HG02840 (cell line): ENCODE data around the gene PRDM12.

ENCODE experiments used
- ATAC-seq: cut with Tn5 transposase; IDR thresholded peaks from one replicate; pipeline ENCODE4 v1.9.1; 2021; ENCODE audit warnings: mild to moderate bottlenecking, moderate library complexity, moderate number of reproducible peaks; ENCODE audit not compliant: unreplicated experiment, low FRiP score

Gene PRDM12

DNA sequence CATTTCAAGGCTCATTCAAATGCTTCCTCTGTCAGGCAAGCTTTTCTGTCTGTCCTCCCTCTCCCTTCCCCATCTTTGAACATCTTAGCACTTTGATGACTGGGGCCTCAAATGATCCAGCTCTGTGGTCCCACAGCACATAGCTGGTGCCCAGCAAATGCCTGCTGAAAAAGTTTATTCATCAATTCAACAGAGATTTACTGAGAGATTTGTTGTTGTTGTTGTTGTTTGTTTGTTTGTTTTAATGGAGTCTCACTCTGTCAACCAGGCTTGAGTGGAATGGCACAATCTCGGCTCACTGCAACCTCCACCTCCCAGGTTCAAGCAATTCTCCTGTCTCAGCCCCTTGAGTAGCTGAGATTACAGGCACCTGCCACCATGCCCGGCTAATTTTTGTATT lies 23.2 kb downstream of the PRDM12 start:
- no peak for ATAC-seq

GRCh38 chr9:130688072-130688471 lies 23.7 kb downstream of the PRDM12 start:
- ATAC-seq: no peak

DNA sequence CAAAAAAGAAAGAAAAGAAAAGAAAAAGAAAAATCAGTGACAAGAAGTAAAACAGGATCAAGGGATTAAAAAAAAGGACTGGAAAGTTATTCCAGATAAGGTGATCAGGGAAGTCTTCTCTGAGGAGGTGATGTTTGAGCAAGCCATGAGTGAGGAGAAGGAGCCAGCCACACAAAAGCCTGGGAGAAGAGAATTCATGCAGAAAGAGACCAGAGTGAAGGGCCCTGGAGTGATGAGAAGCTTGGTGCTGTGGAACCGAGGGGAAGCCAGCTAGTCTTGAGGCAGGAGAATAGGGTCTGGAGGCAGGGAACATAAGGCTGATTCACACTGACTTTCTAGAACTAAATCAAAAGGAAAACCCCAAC lies 25.2 kb downstream of the PRDM12 start:
- ATAC-seq: no peak

DNA sequence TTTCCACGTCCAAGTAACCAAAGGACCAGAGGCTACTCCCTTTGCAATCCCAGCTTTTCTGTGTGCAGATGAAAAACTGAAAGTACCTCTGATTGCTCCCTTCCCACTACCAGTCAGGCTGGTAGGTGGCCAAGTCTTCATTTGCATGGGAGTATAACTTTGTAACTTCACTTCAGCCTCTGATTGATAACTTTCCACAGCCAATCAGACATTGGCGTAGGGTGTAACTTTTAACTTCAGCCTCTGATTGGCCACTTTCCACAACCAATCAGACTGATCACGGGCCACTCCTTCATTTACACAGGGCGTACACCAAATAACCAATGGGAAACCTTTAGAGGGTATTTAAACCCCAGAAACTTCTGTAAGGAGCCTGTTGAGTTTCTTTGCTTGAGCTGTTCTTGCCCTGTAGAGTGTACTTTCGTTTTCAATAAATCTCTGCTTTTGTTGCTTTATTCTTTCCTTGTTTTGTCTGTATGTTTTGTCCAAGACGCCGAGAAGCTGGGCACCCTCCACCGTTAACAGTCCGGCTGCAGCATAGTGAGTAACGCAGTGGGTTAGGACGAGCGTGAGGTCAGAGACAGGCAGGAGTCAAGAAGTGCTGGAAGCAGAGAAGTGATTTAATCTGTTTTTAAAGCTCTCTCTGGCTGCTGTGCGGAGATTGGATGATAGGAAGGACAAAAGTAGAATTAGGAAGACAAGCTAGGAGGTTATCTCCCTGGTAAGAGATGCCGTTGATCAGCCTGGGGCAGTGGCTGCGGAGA lies 25.7 kb downstream of the PRDM12 start:
- ATAC-seq: no peak

DNA sequence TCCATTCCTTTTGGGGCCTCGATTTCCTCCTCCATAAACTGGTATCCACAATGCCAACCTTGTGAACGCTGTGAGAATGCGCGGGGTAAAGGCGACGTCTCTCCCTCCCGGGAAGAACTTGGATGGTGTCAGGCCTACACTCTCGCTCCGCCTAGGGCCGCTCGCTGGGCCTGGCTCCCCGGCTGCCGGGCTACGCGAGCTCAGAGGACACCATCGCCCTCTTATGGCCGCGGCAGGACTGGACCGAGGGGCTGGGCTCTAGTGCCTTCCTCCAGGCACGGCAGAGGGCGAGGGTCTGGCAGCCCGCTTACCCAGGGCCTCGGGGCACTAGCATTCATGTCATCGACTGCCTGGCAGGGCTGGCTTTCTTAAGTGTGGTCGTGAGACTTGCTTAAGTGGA lies 27.9 kb downstream of the PRDM12 start:
- no peak for ATAC-seq

GRCh38 chr9:130693101-130693425 lies 28.7 kb downstream of the PRDM12 start:
- ATAC-seq: no peak

DNA sequence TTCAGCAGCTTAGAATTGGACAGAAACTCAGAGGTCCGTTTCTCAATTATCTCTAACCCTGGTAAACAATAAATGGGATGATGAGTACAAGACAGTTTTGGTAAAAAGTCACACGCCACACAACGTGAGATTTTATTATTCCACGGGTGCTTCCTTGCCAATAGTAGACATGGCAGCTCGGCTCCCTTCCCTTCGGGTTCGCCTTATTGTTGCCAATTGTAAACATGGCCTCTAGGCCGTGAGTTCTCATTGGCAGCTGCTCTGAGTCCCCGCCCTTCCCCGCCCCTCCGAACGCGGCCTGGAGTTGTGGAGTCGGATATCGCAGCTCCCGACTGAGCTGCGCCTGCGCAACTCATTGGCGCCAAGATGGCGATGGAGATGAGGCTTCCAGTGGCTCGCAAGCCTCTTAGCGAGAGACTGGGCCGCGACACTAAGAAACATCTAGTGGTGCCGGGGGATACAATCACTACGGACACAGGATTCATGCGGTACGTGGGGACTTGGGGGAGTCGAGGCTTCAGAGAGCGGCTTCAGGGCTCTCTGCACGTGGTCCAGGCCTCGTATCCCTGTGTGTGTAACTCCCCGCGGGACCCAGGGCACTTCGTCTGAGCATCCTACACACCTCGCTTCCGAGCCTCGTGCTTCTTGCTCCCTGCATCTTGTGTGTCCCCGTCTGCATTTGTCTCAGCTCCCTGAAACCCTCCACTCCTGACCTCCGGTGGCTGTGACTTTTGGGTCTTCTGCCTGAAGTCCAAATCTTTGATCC lies 29.2 kb downstream of the PRDM12 start, which contains the start of gene EXOSC2:
Gene EXOSC2 (plus strand): TSS at position 355 of the 766 bp plus-strand sequence. CDS start 12 bp downstream, at position 367.
- ATAC-seq: peak; percentile 87

DNA sequence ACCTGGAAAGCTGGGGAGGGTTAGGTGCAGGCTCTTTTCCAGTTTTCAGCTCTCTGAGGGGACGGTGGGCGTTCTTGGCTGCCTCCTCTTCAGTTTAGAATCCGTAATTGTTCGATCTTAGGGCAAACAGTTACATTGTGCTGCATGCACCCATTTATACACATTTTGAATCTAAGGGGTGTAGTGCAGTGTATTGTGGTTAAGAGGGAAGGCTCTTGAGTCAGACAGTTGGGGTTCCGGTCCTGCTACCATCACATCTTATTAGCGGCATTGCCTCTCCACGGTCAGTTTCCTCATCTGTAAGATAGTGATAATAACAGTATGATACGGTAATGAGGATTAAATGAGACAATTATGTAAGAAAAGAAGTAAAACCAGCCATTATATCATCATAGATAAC lies 29.8 kb downstream of the PRDM12 start:
- ATAC-seq: no peak

DNA sequence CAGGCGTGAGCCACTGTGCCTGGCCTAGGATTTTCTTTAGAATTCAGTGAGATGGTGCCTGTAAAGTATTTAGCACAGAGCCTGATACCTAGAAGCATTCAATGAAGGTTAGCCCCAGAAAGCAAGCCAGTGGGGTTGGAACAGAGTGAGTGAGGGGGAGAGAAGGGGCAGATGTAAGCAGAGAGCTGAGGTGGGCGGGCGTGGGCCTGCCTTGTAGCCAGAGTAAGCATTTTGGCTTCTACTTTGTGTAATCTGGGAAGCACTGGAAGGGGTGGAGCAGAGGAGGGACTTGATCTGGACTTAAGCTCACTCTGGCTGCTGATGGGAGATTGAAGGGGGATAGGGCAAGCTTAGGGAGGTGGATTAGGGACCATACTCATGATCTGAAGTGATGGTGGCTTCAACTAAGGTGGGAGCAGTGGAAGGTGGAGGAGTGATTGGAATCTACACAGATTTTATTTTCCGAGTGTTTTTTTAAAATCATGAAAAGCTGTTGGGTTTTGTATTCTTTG lies 31.8 kb downstream of the PRDM12 start:
- ATAC-seq: no peak

GRCh38 chr9:130696996-130697395 lies 32.6 kb downstream of the PRDM12 start:
- ATAC-seq: no peak

DNA sequence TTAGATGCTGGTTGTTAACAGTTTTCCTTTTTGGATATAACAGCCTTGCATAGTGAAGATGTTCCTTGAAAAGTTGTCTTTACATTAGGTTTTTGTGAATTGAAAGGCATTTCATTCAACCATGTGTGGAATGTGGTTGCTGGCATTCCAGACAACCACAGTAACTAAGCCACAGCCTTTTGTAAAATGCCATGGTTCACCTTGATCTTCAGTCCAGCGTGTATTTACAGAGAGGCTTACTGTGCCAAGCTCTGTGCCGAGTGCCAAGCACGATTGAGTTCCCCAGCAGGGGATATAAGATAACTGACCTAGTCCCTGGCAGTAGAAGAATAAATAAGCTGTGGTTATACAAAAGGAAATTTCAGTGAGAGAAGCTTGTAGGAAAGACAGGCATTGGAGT lies 34.1 kb downstream of the PRDM12 start:
- ATAC-seq: no peak

GRCh38 chr9:130699047-130699446 lies 34.7 kb downstream of the PRDM12 start:
- no peak for ATAC-seq

GRCh38 chr9:130701059-130702022 lies 36.9 kb downstream of the PRDM12 start:
- ATAC-seq: no peak

DNA sequence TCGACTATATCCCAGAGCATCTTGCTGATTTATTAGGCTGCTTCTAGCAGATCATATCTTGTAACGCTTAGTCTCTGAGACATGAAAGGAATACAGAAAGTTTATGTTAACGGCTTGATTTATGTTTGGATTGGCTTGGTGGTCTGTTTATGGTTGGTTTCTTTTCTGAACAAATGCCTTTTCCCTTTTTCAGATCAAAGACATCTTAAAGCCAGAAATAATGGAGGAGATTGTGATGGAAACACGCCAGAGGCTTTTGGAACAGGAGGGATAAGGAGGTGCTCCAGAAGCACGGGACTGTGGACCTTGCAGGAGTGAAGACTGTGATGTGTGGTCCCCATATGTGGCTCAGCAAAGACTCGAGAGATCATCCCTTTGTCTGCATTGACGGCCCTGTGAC lies 39.1 kb downstream of the PRDM12 start:
- ATAC-seq: no peak

GRCh38 chr9:130707225-130707976 lies 43.0 kb downstream of the PRDM12 start:
- no peak for ATAC-seq

DNA sequence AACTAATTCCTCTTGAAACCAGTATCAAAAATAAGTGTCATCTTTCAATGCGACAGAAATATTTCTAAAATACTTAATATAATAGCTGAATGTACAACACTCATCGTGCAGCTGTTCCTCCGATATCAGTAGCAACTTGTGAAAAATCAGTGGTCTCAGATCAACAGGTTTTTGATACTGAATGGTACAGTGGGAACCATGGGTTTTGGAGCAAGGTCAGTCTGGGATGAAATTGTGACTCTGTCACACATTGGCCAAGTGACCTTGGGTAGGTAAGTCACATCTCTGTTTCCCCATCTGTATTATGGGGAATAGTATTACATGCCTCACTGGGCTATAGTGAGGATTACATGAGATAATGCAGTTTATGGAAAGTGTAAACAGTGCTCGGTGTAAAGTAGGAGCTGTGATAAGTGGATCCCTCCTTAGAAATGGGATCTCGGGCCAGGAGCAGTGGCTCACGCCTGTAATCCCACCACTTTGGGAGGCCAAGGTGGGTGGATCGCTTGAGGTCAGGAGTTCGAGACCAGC lies 46.5 kb downstream of the PRDM12 start:
- no peak for ATAC-seq

GRCh38 chr9:130711469-130711868 lies 47.1 kb downstream of the PRDM12 start:
- no peak for ATAC-seq

GRCh38 chr9:130712564-130713285 lies 48.3 kb downstream of the PRDM12 start:
- ATAC-seq: peak; percentile 95
